DOHH2 (cell line): ENCODE measurements around the gene NFE2L3.

ENCODE experiments used
- EZH2phosphoT487 ChIP-seq: fragments of 200-600 bp; sonication (generic); IDR thresholded peaks from 2 replicates; pipeline ENCODE4 v1.6.1; 2017; ENCODE audit warnings: borderline replicate concordance, mild to moderate bottlenecking, antibody characterized with exemption, low read length, moderate library complexity, mixed read lengths
- TF ChIP-seq, protein P1 (sequence below): fragments of 200-600 bp; sonication (generic); IDR thresholded peaks from one replicate; pipeline ENCODE4 v1.5.1; 2014; ENCODE audit warnings: antibody characterized with exemption, mild to moderate bottlenecking, low read depth, low read length; ENCODE audit not compliant: poor library complexity, severe bottlenecking

DNA sequence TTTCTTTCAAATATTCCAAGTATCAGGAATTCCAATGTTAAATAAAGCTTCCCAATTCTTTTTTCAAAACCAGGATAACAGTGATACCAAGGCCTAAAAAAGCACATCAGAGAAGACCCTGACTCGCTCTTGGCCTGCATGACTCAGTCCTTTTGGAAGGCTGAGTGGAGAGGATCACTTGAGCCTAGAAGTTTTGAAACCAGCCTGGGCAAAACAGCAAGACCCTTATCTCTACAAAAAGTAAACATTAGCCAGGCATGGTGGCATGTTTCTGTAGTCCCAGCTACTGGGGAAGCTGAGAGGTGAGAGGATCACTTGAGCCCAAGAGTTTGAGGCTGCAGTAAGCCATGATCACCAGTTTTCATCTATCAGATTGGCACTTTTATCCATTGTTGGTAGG is 18.7 kb downstream of the NFE2L3 start:
- TF ChIP-seq, protein P1, sequence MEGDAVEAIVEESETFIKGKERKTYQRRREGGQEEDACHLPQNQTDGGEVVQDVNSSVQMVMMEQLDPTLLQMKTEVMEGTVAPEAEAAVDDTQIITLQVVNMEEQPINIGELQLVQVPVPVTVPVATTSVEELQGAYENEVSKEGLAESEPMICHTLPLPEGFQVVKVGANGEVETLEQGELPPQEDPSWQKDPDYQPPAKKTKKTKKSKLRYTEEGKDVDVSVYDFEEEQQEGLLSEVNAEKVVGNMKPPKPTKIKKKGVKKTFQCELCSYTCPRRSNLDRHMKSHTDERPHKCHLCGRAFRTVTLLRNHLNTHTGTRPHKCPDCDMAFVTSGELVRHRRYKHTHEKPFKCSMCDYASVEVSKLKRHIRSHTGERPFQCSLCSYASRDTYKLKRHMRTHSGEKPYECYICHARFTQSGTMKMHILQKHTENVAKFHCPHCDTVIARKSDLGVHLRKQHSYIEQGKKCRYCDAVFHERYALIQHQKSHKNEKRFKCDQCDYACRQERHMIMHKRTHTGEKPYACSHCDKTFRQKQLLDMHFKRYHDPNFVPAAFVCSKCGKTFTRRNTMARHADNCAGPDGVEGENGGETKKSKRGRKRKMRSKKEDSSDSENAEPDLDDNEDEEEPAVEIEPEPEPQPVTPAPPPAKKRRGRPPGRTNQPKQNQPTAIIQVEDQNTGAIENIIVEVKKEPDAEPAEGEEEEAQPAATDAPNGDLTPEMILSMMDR = no peak
- no peak for TF ChIP-seq EZH2phosphoT487
